Activated CD8-positive, alpha-beta memory T cell treated with anti-CD3 and anti-CD28 coated beads for 48 hours (primary cell): ENCODE data around the gene ST6GAL2.

Source experiments
- DNase-seq, 3 experiments: peaks; one replicate each; pipeline ENCODE4 v3.0.0-alpha.2; 2020; ENCODE audit warnings: low read depth in 2 of 3, low spot score in 2 of 3

Gene ST6GAL2

DNA sequence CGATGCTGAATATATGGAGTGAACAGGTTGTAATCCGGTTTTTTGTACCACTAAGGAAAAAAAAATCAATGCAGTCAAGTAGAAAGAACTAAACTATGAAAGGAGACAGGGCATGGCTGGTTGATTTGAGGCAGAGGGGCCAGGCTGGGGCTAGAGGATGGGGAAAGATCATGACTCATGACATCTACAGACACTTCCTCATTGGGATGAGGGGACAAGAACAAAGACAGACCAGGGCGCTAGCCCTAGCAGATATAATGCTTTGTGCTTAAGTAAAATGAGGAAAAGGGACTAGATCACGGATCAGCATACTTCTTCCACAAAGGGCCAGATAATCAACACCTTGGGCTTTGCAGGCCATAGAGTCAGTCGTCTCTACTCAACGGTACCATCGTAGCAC lies 55.8 kb downstream of the ST6GAL2 start:
- DNase-seq, result no peak

DNA sequence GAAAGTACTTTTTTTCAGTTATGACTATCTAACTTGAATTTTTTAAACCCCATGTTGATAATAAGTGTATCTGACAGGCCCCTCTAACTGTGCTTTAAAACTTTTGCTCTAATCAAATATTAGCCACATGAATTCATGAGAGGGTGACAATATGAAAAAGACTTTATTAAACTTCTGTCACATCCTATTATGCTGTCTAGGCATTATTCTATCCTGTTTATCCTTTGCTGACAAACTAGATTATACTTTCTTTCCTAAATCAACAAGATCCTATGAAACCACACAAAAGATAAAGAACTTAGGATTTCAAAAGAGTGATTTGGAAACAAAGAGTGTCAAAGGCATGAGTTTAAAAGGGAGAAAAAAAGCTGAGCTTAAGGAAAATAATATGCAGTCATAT lies 57.8 kb downstream of the ST6GAL2 start:
- no peak for DNase-seq

DNA sequence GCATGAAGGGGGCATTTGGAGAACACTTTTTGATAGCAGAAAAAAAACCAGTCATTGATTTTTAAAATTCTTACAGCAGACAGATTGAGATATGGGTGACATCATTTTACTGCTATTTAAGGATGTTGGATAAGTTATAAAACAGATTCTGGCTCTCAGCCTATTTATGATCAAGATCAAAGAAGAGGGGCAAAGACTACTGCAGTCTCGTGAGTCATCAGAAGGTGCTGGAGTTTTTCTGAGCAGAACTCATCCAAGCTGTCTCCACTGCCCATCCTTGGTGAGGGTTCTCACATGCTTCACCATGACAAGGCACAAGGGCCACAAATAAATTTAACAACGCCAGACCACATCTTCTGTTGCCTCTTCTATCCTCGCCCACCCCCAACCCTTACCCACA lies 58.8 kb downstream of the ST6GAL2 start:
- DNase-seq, result no peak

DNA sequence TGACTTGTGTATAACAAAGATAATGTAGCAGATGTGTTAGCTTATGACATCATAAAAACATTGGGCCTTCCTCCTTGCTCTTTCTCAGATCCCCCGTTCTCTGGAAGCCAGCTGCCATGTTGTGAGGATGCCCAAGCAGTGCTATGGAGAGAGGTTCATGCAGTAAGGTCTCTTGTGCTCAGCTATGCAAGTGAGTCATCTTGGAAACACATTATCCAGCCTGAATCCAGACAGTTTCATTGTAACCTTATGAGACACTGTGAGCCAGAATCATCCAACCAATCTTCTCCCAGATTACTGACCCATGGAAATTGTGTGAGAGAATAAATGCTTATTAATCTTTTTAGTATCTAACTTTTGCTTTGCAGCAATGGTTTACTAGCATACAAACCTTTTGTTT lies 60.8 kb downstream of the ST6GAL2 start:
- no peak for DNase-seq

DNA sequence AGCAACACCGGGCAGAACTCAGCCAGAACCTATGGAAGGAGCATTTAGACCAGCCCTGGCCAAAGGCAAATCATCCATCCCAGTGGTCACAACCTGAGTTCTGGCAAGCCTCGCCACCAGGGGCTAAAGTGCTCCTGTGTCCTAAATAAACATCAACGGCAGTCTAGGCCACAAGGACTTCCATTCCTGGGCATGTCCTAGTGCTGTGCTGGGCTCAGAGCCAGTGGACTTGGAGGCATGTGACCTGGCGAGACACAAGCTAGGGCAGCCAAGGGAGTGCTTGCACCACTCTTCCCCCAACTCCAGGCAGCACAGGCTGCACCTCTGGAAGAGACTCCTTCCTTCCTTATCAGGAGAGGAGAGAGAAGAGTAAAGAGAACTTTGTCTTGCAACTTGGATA lies 69.0 kb downstream of the ST6GAL2 start:
- no peak for DNase-seq

DNA sequence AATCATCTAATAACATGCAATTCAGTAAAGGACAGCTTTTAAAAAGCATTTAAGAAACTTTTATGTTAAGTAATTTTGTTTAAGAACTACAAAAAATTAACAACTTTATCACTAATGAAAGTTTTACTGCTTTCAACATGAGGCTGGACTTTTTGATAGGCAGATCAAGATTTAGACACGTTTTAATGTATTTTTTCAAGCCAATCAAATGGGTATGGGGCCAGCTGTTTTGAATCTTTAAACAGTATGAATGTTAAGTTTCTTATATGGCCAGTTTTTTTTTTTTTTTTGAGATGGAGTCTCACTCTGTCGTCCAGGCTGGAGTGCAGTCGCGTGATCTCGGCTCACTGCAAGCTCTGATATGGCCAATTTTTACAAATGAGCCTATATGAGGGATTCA lies 73.1 kb downstream of the ST6GAL2 start:
- no peak for DNase-seq

DNA sequence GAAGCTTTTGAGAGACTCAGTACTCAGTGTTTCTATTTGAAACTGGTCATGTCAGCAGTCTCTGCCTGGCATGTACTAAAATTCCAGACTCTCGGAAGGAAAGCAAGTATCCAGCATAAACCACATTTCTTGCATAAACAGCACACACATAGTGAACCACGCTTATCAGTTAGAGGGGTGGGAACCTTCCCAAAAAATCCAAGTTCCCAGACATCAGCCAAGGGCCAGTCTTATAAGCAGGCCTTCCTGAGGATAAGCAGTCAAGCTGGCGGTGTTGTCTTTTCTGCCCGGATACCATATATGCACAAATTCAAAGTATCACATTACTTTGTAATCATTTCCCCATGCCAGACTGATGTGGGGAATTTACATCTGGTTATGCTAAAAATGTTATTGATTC lies 73.6 kb downstream of the ST6GAL2 start:
- DNase-seq, result no peak

DNA sequence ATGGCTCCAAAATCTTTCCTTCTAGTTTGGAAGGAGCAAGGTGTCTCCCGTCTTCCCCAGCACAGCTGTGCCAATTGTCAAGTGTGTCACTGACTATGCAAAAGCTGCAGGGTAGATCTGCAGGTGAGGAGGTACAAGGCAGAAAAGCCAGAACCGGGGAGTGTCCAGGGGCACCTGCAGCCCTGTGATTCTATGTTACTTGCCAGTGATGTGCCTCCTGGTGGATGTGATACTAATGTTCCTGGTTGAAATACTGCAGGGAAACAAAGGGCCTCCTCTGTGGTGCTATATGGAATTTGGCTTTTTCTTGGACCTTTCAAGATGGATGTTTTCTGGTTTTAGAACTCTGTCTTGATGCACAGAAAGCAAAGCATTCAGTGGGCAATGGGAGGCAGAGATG lies 80.3 kb downstream of the ST6GAL2 start:
- no peak for DNase-seq

DNA sequence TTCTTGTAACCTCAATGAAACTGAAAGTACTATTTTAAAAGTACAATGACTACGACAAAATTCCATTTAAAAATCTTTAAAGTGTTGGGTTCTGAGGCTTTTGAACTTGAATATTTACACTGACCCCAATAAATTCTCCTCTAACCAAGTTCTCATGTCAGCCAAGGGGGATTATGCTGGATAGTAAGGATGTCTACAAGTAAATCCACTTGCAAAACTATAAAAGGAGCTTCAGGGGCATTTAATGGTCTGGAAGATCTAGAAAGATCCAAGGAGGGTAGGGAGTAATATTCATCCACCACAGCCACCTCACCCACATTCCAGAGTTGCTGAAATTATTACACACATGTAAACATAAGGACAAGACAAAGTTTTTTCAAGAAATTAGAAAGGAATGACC lies 81.8 kb downstream of the ST6GAL2 start:
- DNase-seq, result no peak

DNA sequence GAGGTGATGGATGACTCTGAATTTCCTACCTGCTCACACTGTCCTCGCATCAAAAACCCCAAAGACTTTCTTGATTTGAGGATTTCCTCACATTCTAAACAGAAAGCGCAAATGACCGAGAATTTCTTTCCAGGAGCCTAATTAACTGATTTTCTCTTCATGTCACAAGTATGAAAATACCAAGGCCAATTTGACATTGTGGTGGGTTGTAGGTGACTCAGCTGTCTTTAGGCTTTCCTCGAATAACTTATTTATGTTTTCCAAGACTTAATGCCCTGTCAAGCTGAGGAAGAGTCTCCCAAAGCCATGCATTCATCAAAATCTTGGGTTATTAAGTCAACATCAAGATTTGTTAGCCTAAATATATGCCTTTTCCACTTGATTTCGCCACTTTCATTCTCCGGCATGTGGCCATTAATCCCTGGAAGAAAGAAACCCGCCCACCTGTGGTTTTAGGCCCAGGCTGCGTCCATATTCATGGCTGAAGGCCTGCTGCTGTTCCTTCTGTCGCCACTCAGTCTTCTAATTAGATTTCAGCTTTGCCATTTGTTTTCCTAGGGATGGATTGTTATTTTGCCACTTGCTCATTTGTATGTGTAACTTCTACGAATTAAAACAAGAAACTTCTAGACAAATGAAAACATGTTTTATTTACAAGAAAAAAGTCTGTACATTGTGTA lies 84.9 kb downstream of the ST6GAL2 start:
- DNase-seq, result no peak

DNA sequence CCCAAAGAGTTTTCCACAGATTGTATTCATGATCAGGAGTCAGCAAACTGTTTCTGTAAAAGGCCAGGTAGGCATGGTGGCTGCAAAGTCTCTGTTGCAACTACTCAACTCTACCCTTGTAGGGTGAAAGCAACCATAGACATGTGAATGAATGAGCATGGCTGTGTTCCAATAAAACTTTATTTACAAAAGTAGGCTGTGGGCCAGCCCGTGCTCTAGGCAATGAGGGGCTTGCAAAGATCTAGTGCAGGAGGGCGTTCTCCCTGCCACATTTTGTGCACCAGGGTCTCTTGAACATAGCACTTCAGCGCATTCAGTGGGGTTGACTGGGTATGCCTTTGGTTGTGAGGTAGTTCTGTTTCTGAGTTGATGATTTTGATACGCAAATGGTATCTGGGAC lies 85.8 kb downstream of the ST6GAL2 start:
- no peak for DNase-seq

DNA sequence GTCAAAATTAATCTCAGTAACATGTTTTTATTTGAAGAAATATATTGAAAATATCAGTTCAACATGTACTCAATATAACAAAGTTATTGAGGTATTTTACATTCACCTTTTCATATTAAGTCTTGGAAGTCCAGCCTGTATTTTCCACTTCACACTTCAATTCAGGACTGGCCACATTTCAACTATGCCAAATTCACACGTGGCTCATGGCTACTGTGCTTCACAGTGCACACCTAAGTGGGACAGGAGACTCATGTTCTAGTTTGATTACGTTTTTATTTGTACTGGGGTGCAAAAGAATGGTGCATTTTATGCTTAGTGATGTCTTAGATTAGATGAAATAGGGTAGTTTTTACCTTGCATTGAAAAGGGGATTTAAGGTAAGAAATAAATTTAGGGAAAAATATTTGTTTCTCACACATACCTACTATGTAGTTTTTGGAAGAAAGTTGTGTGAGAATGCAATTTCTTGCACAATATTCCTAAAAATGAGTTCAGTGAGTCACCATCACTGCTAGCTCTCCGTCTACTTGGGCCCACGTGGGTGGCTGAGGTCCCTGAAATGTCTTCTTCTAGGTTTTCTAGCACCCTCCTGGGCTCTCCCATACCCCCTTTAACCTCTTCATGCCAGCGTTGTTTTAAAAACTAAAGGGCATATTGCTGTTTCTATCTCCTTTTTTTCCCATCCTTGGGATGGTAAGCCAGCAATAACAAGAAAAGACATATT lies 87.0 kb downstream of the ST6GAL2 start:
- no peak for DNase-seq

DNA sequence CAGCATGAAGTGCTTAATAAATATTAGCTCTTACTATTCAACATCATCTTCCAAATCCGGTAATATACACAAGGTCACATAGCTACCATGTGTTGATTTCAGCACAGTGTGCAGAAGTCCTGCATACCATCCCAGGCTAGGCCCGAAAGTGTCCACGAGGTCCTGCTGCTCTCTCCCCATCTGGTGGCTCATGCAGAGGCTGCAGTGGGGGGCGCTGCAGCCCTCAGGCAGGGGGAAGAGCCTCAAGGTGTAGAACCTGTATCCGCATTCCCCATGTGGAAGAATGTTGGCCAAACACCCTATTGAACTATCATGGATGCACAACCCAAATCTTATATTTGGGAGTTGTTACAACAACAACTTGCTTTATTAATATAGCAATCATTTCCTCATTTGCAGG lies 88.5 kb downstream of the ST6GAL2 start:
- no peak for DNase-seq

DNA sequence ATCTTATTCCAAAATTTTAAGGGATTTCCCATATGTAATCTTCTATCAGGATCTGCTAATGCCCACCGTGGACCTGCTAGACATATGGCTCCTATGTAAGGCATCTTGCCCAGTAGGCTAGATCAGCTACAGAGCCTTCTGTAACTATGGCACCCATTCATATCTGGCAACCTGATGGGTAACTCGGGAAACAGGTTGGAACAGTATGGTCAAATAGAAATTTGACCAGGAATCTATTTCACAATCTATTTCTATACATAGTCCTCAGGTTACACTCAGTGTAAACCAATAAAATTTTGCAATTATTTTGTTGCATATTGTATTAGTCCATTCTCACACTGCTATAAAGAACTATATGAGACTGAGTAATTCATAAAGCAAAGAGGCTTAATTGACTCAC lies 93.3 kb downstream of the ST6GAL2 start:
- DNase-seq, result no peak

DNA sequence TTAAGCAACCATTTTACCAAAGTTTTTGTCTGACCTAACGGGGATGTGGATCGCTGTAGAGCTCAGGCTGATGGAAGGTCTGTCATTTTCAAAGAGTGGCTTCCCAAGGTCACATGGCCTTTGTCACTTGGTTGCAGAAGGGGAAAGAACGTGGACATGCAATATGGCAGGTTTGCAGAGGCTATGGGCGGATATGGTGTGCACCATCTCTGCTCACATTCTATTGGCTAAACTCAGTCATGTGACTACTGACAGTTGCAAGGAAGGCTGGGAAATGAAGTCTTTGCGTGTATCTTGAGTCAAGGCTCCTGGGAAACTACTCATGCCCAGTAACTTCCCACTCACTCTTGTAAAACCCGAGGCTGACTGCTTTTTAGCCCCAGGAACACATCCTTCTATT lies 96.8 kb downstream of the ST6GAL2 start:
- no peak for DNase-seq

DNA sequence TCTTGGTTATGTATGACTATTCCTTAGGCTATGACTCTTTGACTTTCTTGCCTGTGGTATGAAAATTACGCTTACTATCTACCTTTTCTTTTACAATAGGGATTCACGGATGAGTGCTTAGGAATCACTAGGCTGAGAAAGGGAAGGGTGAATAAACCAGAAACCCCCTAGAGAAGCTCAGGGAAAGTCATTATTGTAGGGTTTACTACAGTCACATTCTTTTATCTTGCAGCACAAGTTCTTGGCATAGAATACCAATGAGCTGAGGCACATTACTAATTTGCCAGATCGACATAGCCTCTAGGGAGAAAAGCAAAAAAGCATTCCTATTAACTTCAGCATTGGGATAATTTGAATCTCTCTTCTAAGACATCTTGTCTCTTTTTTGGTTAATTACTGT lies 103.3 kb downstream of the ST6GAL2 start:
- DNase-seq, result no peak

DNA sequence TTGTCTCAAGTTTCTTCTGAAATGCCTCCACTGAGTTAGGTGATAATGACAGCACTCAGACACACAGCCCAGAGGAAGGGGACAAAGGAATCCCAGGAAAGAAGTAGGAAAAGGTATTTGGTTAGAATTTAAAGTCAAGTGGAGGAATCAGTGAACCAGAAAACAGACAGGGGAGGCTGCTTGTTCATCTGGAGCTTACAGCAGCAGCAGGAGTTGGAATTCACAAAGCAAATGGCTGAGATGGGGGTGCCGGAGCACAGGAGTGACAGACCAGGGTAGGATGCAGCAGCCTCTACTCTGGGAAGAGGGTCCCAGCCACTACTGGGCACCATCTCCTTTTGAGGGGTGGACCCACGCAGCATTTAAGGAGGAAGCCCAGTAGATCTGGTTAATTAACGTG lies 104.8 kb downstream of the ST6GAL2 start:
- DNase-seq, result no peak

DNA sequence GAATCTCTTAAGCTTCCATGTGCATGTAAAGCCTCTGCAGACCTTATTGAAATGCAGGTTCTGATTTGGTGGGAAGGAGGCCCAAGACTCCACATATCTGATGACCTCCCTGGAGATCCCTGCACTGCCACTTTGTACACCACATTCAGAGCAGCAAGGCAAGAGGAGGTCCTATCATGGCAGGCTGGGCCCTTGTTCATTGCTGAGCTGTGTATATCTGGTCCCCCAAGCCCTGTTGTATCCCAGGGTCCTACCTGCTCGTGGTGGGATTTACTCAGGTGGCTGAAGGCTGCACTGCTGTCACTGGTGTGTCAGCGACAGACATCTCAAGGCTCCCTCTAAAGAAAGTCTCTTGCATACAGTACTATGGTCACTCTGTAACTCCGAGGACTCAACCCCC lies 114.2 kb downstream of the ST6GAL2 start:
- no peak for DNase-seq

DNA sequence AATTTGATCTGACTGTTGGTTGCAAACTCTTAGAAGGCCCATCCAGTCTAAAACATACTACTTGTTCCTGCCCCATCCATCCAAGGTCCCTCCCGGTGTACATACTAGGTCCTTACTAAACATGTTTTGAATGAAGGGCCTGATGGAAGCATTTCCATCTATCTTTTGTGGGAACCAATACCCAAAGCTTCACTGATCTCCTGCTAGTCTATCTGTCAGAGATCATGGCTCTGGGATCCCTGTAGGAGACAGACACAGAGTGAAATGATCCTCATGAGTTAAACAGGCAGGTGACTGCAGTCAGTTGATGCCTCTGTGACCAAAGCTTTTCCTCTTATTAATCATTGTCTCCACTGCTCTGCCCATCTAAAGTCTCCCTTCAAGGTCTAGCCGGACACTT lies 115.0 kb downstream of the ST6GAL2 start:
- no peak for DNase-seq

DNA sequence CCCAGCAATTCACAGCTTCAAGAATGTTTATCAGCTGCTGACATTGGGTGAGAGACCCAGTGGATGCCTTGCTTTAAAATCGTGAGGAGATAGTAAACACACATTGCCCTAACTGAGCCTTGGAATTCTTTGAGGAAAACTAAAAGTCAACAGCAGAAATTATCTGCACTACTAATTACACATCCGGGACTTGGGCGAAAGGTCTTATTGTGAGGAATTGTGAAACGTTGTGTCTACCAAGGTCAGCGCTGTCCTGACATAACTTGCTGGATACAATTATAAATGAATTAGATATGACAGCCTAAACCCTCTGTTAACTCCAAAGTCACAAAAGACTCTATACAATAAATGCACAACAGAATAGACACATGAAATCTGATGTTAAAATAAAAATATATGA lies 121.4 kb downstream of the ST6GAL2 start:
- DNase-seq, result no peak

DNA sequence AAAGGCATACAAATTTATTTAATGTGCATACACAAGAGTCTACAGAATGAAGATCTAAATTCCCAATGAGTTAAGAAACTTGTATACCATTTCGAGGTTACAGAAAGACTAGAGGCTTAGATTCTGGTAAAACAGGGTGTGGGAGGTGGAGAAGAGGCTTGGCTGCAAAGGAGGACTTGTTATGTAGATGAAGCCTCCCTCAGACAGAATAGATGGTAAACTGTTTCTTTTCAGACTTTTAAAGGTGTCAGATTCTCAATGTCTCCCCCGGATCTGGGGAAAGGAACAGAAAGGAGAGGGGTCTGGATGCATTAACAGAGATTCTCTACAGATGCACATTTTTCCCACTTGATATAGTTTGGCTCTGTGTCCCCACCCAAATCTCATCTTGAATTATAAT lies 126.0 kb downstream of the ST6GAL2 start:
- no peak for DNase-seq

DNA sequence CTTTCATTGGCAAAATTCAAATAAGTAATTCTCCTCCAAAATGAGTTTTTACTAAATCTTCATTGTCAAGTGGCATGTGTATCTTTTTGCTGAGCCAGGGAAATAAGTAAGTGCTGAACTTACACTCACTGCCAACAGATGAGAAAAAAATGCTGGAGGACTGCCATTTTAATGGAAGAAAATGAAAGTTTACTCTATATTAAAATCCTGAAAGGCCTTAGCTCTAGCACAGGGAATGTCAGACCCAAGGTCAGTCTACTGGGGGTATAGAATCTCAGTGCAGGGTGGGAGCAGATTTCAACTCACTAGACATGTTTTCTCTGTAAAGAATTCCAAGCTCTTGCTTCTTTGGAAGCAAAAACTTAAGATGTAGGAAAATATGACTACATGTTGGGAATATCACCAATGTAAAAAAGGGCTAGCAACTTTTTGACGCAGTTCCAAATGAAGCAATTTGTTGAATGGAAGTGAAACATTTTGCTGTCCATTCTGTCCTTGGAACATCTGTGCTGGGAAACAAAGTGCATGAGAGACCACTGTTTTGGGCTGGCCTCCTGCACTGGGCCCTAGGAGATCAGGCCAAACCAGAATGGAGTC lies 127.0 kb downstream of the ST6GAL2 start:
- DNase-seq, result no peak
